Gastroesophageal sphincter (tissue), 4 donors: ENCODE results near the gene LCA5L. TPM values are rescaled to one million over a fixed set of nuclear protein-coding genes. Genes with fewer than 3 reads are reported as not detected.

Experiments
- ATAC-seq: fragments of 150-250 bp; one replicate; pipeline ENCODE4 v1.9.1; 2016; ENCODE audit warnings: mild to moderate bottlenecking, moderate library complexity
- H3K27ac ChIP-seq, 4 donors: fragments of 200-600 bp; sonication (generic) in 3 of 4; 1 replicate in 3 of 4; 2 replicates in 1 of 4; pipeline ENCODE4 v1.5.1; 2016 to 2019
- H3K27me3 ChIP-seq: fragments of 200-600 bp; sonication (generic); one replicate; pipeline ENCODE4 v1.5.1; 2019
- H3K36me3 ChIP-seq, 2 donors: fragments of 200-600 bp; sonication (generic); one replicate each; pipeline ENCODE4 v1.5.1; 2019; ENCODE audit warnings: control low read depth in 1 of 2
- H3K4me1 ChIP-seq, 3 donors: fragments of 200-600 bp; sonication (generic); 1 replicate in 2 of 3; 2 replicates in 1 of 3; pipeline ENCODE4 v1.5.1; 2016 to 2019; ENCODE audit warnings: control low read depth in 2 of 3
- H3K4me3 ChIP-seq, 2 donors: fragments of 200-600 bp; sonication (generic); one replicate each; pipeline ENCODE4 v1.5.1; 2019; ENCODE audit warnings: mild to moderate bottlenecking in 1 of 2, moderate library complexity in 1 of 2
- H3K9me3 ChIP-seq, 3 donors: fragments of 200-600 bp; sonication (generic); one replicate each; pipeline ENCODE4 v1.5.1; 2017 to 2019; ENCODE audit warnings: control low read depth in 2 of 3
- CTCF ChIP-seq, 4 experiments: fragments of 200-600 bp in 2 of 4; fragments of 450-650 bp in 2 of 4; sonication (generic) in 1 of 4; IDR thresholded peaks; one replicate each; pipeline ENCODE4 v1.5.1; 2017 to 2019; ENCODE audit warnings: antibody characterized with exemption in 4 of 4, mild to moderate bottlenecking in 2 of 4, moderate library complexity in 2 of 4
- EP300 ChIP-seq: sonication (generic); formaldehyde crosslinking; IDR thresholded peaks from one replicate; pipeline ENCODE4 v1.6.1; 2017; ENCODE audit warnings: antibody characterized with exemption, mild to moderate bottlenecking
- POLR2A ChIP-seq, 2 donors: fragments of 450-650 bp; IDR thresholded peaks; one replicate each; pipeline ENCODE4 v1.6.1; 2017; ENCODE audit warnings: antibody characterized with exemption in 2 of 2, mild to moderate bottlenecking in 2 of 2, moderate library complexity in 1 of 2
- POLR2AphosphoS5 ChIP-seq: sonication (generic); formaldehyde crosslinking; IDR thresholded peaks from one replicate; pipeline ENCODE4 v1.6.1; 2017; ENCODE audit warnings: antibody characterized with exemption
- WGBS, 2 donors: methylation state at CpG; one replicate each; pipeline ENCODE4 v1.1.5; 2018; ENCODE audit warnings: low coverage in 1 of 2; 5-methylcytosine and 5-hydroxymethylcytosine counted together
- total RNA-seq, 4 donors: library from RNA; depleted of rRNA; stranded (reverse); fragments of >200 nt; gene quantifications; one replicate each; pipeline ENCODE4 v1.1.0, GENCODE V29; 2016

Gene LCA5L
- total RNA-seq, 4 donors from 2014 or later = 0.54 to 1.6 (median 1.2) TPM

- H3K36me3 ChIP-seq = no peaks in the 10 kb centered on the region
- H3K27me3 ChIP-seq = no peaks in the 10 kb centered on the region
- 73 to 83% methylated on average over 3 of the region's 3 CpGs for WGBS, 2 donors
- ATAC-seq = no peak
- H3K9me3 ChIP-seq = no peaks in the 10 kb centered on the region
- no peak overlapping the region for H3K4me3 ChIP-seq
- TF ChIP-seq POLR2AphosphoS5 (no peak), EP300 (no peak), POLR2A (IDR thresholded peaks at IDR 0.05) (no peak), CTCF (IDR thresholded peaks at IDR 0.05) (no peak)
- H3K4me1 ChIP-seq = peaks cover 0 to 29% (median 0%) of the 10 kb centered on the region in 3 donors
- H3K27ac ChIP-seq = no peak overlapping the region
These were observed 36.3 kb upstream of the LCA5L start for GRCh38 chr21:39481886-39482285.

GRCh38 chr21:39480271-39480670 is 34.7 kb upstream of the LCA5L start:
- H3K36me3 ChIP-seq = peaks cover 0 to 13% of the 10 kb centered on the region in 2 donors
- WGBS, 2 donors = 76 to 90% methylated on average over 2 to 4 of the region's 4 CpGs

GRCh38 chr21:39479814-39480182 is 34.2 kb upstream of the LCA5L start:
- WGBS, 2 donors = 32 to 58% methylated on average over 2 of the region's 2 CpGs
- Histone ChIP-seq H3K36me3 (peaks cover 0 to 13% of the 10 kb centered on the region in 2 donors), H3K4me1 (peaks cover 0 to 23% (median 0%) of the 10 kb centered on the region in 3 donors), H3K27me3 (no peaks in the 10 kb centered on the region), H3K27ac (no peak overlapping the region), H3K9me3 (no peaks in the 10 kb centered on the region), H3K4me3 (no peak overlapping the region)
- TF ChIP-seq POLR2A (IDR thresholded peaks at IDR 0.05) (no peak), CTCF (IDR thresholded peaks at IDR 0.05) (no peak), EP300 (no peak), POLR2AphosphoS5 (no peak)
- no peak for ATAC-seq

More at GRCh38 chr21:39480271-39480670, 34.7 kb upstream of the LCA5L start:
- Histone ChIP-seq H3K27me3 (no peaks in the 10 kb centered on the region), H3K27ac (no peak overlapping the region), H3K4me3 (no peak overlapping the region), H3K9me3 (no peaks in the 10 kb centered on the region), H3K4me1 (peaks cover 0 to 28% (median 0%) of the 10 kb centered on the region in 3 donors)
- TF ChIP-seq POLR2A (IDR thresholded peaks at IDR 0.05) = no peak
- no peak for TF ChIP-seq CTCF (IDR thresholded peaks at IDR 0.05)
- no peak for TF ChIP-seq EP300
- TF ChIP-seq POLR2AphosphoS5 = no peak
- ATAC-seq = no peak

GRCh38 chr21:39479164-39479813 is 33.7 kb upstream of the LCA5L start:
- ATAC-seq = no peak
- H3K9me3 ChIP-seq = no peaks in the 10 kb centered on the region
- WGBS, 2 donors = 84 to 85% methylated on average over 3 to 4 of the region's 4 CpGs
- H3K27me3 ChIP-seq = no peaks in the 10 kb centered on the region
- no peak overlapping the region for H3K27ac ChIP-seq
- TF ChIP-seq EP300 = no peak
- no peak for TF ChIP-seq POLR2AphosphoS5
- no peak for TF ChIP-seq POLR2A (IDR thresholded peaks at IDR 0.05)
- no peak for TF ChIP-seq CTCF (IDR thresholded peaks at IDR 0.05)
- peaks cover 0 to 13% of the 10 kb centered on the region in 2 donors for H3K36me3 ChIP-seq
- H3K4me1 ChIP-seq = peaks cover 0 to 18% (median 0%) of the 10 kb centered on the region in 3 donors
- no peak overlapping the region for H3K4me3 ChIP-seq

- Histone ChIP-seq H3K27ac (no peak overlapping the region), H3K9me3 (no peaks in the 10 kb centered on the region), H3K36me3 (peaks cover 0 to 13% of the 10 kb centered on the region in 2 donors), H3K4me3 (no peak overlapping the region), H3K27me3 (no peaks in the 10 kb centered on the region), H3K4me1 (no peaks in the 10 kb centered on the region)
- no peak for ATAC-seq
- WGBS, 2 donors = no CpG with 5 or more reads among the region's 2 CpGs
- no peak for TF ChIP-seq CTCF (IDR thresholded peaks at IDR 0.05)
- no peak for TF ChIP-seq POLR2A (IDR thresholded peaks at IDR 0.05)
- TF ChIP-seq EP300 = no peak
- TF ChIP-seq POLR2AphosphoS5 = no peak
These were observed 29.0 kb upstream of the LCA5L start for GRCh38 chr21:39474611-39475010.
